Memory B cell (primary cell): ENCODE measurements around the gene FOXD3.

Source experiments
- ATAC-seq: fragments of 150-1000 bp; cut with Tn5 transposase; 2 replicates; pipeline ENCODE4 v1.10.0; 2021; ENCODE audit warnings: low read depth, mild to moderate bottlenecking, moderate library complexity
- DNase-seq, 2 donors: peaks; one replicate each; pipeline ENCODE4 v3.0.0; 2022; ENCODE audit warnings: low spot score in 2 of 2
- H3K27ac Mint-ChIP-seq: one replicate; pipeline ENCODE4 v1.8.0; 2022; ENCODE audit warnings: mild to moderate bottlenecking, moderate library complexity, mixed read lengths
- H3K27me3 Mint-ChIP-seq: one replicate; pipeline ENCODE4 v1.8.0; 2022; ENCODE audit warnings: mixed read lengths
- H3K36me3 Mint-ChIP-seq: one replicate; pipeline ENCODE4 v1.8.0; 2022; ENCODE audit warnings: mild to moderate bottlenecking, mixed read lengths
- H3K4me1 Mint-ChIP-seq: one replicate; pipeline ENCODE4 v1.8.0; 2022; ENCODE audit warnings: mixed read lengths
- H3K4me3 Mint-ChIP-seq: one replicate; pipeline ENCODE4 v1.8.0; 2022; ENCODE audit warnings: mild to moderate bottlenecking, moderate library complexity, mixed read lengths
- H3K9me3 Mint-ChIP-seq: one replicate; pipeline ENCODE4 v1.8.0; 2022; ENCODE audit warnings: mixed read lengths

Gene FOXD3

DNA sequence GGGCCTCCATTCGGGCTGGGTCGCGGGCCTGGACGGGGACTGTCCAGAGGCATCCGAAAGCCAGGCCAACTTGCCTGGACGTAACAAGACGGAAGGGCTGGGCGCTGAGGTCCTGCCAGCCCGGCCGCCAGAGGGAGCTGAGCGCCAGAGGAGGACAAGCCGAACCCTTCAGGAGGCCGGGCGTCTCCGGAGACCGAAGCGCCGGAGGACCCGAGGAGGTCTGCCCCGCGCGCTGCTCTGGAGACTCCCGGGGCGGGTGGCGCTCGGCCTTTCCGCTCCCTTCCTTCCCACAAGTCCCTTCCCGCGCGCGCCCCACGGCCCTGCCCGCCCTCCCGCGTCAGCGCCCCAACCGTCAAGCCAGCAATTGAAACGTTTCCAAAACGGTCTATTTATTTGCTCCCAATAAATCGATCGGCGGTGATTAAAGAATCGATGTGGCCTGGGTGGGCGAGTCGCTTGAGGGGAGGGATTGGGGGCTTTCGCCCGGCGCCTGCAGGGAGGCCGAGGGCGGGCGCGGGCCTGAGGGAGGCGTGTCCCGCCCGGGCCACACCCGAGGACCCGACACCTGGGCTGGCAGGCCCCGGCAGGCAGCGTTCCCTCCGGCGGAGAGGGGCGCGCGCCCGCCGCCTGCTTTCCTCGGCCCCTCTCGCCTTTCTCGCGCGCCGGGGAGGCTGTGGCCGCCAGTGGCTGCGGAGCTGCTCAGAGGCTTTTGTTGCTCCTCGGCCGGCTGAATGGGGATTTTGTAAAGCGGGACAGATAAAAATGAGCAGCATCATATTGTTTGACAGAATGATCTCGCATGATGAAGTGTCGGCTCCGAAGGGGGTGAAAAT lies 5.2 kb upstream of the FOXD3 start:
- ATAC-seq (peak; percentile 65), DNase-seq (peak; percentile 24 to 54)
- peaks cover 33% of the 10 kb centered on the region for H3K27me3 Mint-ChIP-seq
- peaks cover 8% of the 10 kb centered on the region for H3K9me3 Mint-ChIP-seq
- H3K36me3 Mint-ChIP-seq = peaks cover 6% of the 10 kb centered on the region
- peaks cover 13% of the 10 kb centered on the region for H3K4me1 Mint-ChIP-seq
- peak overlapping the region; percentile 42 for H3K4me3 Mint-ChIP-seq
- H3K27ac Mint-ChIP-seq = no peak overlapping the region

GRCh38 chr1:63317817-63318152 lies 4.6 kb upstream of the FOXD3 start:
- Mint-ChIP-seq H3K4me3 (peak overlapping the region; percentile 42), H3K27me3 (peaks cover 31% of the 10 kb centered on the region), H3K36me3 (peaks cover 6% of the 10 kb centered on the region), H3K4me1 (peaks cover 13% of the 10 kb centered on the region), H3K27ac (no peak overlapping the region), H3K9me3 (peaks cover 8% of the 10 kb centered on the region)
- DNase-seq (no peak), ATAC-seq (no peak)

DNA sequence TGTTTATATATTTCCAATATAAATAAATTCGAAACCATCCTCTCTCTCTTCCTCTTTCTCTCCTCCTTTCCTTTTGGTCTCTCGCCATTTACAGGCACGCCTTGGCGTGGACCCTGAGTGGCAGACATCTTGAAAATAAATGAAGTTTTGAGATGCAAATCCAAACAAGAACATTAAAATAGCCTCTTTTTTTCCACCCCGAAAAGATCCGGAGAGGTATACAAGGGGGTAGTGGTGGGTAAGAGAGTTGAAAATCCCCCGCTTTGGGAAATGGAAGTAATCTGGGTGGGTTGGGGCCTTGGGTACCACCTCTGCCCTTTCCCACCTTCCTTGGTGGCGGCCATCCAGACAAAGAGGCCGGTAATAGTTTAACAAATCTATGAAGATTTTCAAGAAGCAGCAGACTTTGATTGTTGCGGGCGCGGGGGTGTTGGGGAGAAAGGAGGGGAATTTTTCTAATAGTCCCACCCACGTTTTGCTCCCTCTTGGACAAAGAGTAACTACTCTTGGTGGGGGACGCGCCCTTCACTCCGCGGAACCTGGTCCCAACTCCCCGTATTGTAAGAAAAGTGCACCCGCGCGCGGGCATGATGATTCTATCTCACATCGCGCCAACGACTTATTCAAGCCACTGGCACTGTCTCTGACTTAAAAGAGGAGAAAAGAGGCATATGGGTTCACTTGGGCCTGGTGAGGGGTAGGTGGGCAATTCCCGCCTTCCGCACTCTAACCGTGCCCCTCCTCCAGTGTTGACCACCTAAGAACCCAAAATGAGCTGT lies 4.0 kb upstream of the FOXD3 start:
- H3K27ac Mint-ChIP-seq = peak overlapping the region; percentile 86
- peaks cover 31% of the 10 kb centered on the region for H3K27me3 Mint-ChIP-seq
- H3K4me1 Mint-ChIP-seq = peaks cover 13% of the 10 kb centered on the region
- ATAC-seq (no peak), DNase-seq (no peak)
- peaks cover 6% of the 10 kb centered on the region for H3K36me3 Mint-ChIP-seq
- H3K9me3 Mint-ChIP-seq = peaks cover 8% of the 10 kb centered on the region
- H3K4me3 Mint-ChIP-seq = peak overlapping the region; percentile 44

DNA sequence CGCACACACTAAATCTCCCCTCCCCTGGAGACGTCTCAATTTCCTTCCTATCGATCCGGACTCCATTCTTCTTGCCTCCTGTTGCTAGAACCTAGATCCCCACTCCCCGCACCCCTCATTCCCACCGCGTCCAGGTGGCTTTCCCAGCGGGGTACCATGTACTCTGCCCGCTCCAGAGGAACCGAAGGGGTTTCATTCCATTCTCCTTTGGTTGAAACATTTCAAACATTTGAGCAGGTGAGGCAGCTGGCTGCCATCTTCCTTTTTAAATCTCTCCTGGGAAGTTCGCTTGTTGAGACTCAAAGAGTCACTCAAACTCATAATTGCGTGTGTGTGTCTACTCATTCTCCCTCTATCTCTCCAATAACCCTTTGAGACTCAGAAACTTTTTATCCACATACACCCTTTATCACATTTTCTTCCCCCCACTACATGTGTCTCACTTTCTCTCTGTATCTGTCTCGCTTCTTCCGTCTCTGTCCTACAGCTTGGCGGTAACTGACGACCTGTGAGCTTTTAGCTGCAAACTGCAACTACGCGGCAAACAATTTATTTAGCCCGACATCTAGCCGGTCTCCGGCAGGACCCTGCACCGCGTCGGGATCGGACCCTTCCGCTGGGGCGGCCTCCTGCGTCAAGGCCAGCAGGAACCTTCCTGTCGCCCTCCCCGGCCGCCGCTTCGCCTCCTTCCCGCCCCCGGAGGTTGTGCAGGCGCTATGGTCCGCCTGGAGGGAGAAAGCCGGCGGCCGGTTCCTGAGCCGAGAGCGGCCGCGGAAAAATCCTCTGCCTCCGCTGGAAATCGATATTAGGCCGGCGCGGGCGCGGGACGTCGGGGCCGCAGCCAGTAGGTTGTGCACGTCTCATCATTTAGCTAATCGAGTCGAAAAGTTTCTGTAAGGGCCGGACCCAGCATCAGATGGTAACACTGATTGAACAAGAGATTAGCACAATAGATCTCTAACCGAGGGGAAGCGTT lies 3.0 kb upstream of the FOXD3 start:
- DNase-seq (no peak), ATAC-seq (no peak)
- Mint-ChIP-seq H3K27me3 (peaks cover 31% of the 10 kb centered on the region), H3K4me1 (peaks cover 13% of the 10 kb centered on the region), H3K4me3 (no peak overlapping the region), H3K9me3 (peaks cover 8% of the 10 kb centered on the region), H3K36me3 (peaks cover 6% of the 10 kb centered on the region), H3K27ac (peak overlapping the region; percentile 86)

DNA sequence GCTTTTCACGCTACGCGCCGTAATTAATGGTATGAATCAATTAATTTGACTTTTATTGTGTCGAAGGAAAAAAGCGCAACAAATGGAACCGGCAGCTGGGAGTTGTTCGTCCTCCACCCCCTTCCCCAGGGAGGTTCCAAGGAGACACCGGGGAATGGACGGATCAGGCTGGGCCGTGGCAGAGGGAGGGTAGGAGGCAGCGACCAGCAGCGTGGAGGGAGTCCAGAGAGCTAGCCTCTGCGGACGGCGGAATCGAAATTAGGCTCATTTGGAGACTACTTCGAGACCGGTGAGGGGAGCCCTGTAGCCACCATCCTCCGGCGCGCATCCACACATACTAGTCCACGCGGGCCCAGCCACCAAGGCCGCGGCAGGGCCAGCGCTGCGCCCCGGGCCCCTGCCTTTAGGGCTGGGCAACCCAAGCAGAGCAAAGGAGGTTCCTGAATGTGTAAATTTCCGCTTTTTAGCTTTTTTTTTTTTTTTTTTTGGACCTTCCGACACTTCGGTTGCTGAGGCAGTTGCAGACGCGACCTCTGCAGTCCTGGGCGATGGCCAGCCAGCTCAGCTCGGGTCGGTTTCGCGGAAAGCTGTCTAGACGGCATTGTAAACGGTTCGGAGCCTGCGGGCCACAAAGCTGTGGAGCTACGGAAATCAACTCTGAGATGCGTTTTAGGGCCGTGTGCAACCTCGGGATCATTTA lies 2.2 kb upstream of the FOXD3 start:
- Mint-ChIP-seq H3K27me3 (peaks cover 29% of the 10 kb centered on the region), H3K4me1 (peaks cover 16% of the 10 kb centered on the region), H3K9me3 (peaks cover 10% of the 10 kb centered on the region), H3K27ac (peak overlapping the region; percentile 86), H3K36me3 (peaks cover 6% of the 10 kb centered on the region), H3K4me3 (no peak overlapping the region)
- no peak for ATAC-seq
- no peak for DNase-seq

DNA sequence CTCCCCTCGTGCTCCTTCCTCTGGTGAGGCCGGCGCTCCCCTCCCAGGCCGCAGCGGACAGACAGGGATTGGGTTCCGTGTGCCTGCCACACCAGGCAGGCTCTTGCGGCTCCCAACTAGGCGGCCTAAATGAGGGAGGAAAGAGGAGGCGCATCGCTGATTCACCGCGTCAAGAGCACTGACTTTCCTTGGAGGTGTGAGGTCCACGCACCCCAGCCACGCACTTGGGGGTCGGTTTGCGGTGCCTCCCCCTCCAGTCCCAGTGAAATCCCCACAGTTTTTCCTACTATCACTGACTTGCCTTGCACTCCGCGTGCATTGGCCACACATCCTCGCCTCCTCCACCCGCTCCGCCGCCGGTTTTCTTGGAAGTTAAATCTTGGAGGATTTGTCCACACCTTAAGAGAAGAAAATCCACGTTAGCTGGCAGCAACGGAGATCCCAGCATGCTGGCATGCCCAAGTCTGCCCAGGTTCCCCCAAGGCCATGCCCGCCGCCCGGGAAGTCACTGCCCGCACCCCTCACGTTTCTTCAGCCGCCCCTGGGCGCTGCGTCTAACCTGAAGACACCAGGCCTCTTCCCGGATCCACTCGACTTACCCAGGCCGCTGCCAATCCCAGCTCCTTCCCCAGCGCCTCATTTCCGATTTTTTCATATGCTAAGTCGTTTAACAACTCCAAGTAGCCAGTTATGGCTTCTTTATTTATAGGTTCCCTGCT lies 1.1 kb upstream of the FOXD3 start:
- H3K27me3 Mint-ChIP-seq = peaks cover 27% of the 10 kb centered on the region
- H3K36me3 Mint-ChIP-seq = peaks cover 6% of the 10 kb centered on the region
- peak overlapping the region; percentile 72 for H3K4me3 Mint-ChIP-seq
- peaks cover 10% of the 10 kb centered on the region for H3K9me3 Mint-ChIP-seq
- H3K4me1 Mint-ChIP-seq = peaks cover 16% of the 10 kb centered on the region
- DNase-seq (peak in 1 of 2 donors; percentile 27), ATAC-seq (no peak)
- peak overlapping the region; percentile 88 for H3K27ac Mint-ChIP-seq

GRCh38 chr1:63321785-63322113 lies 618 bp upstream of the FOXD3 start:
- H3K36me3 Mint-ChIP-seq = peaks cover 6% of the 10 kb centered on the region
- no peak for ATAC-seq
- peaks cover 16% of the 10 kb centered on the region for H3K4me1 Mint-ChIP-seq
- peak overlapping the region; percentile 72 for H3K4me3 Mint-ChIP-seq
- peaks cover 10% of the 10 kb centered on the region for H3K9me3 Mint-ChIP-seq
- H3K27me3 Mint-ChIP-seq = peaks cover 24% of the 10 kb centered on the region
- H3K27ac Mint-ChIP-seq = peak overlapping the region; percentile 88
- no peak for DNase-seq

GRCh38 chr1:63322944-63323864 lies 837 bp downstream of the FOXD3 start:
- DNase-seq (peak; percentile 45 to 65), ATAC-seq (peak; percentile 22)
- Mint-ChIP-seq H3K4me1 (peaks cover 14% of the 10 kb centered on the region), H3K9me3 (peaks cover 14% of the 10 kb centered on the region), H3K27ac (peak overlapping the region; percentile 47), H3K36me3 (peaks cover 9% of the 10 kb centered on the region), H3K4me3 (peak overlapping the region; percentile 70), H3K27me3 (peaks cover 34% of the 10 kb centered on the region)

DNA sequence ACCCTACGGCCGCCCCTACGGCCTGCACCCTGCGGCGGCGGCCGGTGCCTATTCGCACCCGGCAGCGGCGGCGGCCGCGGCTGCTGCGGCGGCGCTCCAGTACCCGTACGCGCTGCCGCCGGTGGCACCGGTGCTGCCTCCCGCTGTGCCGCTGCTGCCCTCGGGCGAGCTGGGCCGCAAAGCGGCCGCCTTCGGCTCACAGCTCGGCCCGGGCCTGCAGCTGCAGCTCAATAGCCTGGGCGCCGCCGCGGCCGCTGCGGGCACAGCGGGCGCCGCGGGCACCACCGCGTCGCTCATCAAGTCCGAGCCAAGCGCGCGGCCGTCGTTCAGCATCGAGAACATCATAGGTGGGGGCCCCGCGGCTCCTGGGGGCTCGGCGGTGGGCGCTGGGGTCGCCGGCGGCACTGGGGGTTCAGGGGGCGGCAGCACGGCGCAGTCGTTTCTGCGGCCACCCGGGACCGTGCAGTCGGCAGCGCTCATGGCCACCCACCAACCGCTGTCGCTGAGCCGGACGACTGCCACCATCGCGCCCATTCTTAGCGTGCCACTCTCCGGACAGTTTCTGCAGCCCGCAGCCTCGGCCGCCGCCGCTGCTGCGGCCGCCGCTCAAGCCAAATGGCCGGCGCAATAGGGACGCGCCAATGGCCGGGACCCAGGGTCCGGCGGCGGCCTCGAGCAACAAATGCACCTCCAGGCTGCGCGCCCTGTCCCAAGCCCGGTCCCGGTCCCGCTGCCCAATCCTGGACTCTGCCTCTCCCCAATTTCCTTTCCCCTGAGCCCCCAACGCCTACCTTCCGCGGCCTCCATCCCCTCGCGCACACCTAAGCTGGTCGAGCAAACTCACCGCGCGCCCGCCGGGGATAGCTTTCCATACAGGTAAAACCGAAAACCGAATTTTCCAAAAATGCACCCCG lies 1.8 kb downstream of the FOXD3 start:
- Mint-ChIP-seq H3K27ac (peak overlapping the region; percentile 84), H3K4me1 (peaks cover 13% of the 10 kb centered on the region), H3K27me3 (peaks cover 35% of the 10 kb centered on the region), H3K9me3 (peaks cover 11% of the 10 kb centered on the region), H3K4me3 (peak overlapping the region; percentile 72), H3K36me3 (peaks cover 7% of the 10 kb centered on the region)
- DNase-seq = no peak
- no peak for ATAC-seq

GRCh38 chr1:63324779-63325119 lies 2.4 kb downstream of the FOXD3 start:
- peak overlapping the region; percentile 84 for H3K27ac Mint-ChIP-seq

GRCh38 chr1:63325279-63325985 lies 3.1 kb downstream of the FOXD3 start:
- ATAC-seq = no peak
- no peak overlapping the region for H3K27ac Mint-ChIP-seq
- peaks cover 37% of the 10 kb centered on the region for H3K27me3 Mint-ChIP-seq
- H3K9me3 Mint-ChIP-seq = peaks cover 8% of the 10 kb centered on the region
- peaks cover 14% of the 10 kb centered on the region for H3K4me1 Mint-ChIP-seq
- H3K4me3 Mint-ChIP-seq = no peak overlapping the region
- peaks cover 4% of the 10 kb centered on the region for H3K36me3 Mint-ChIP-seq
- DNase-seq = no peak

More at GRCh38 chr1:63324779-63325119, 2.4 kb downstream of the FOXD3 start:
- Mint-ChIP-seq H3K9me3 (peaks cover 8% of the 10 kb centered on the region), H3K27me3 (peaks cover 35% of the 10 kb centered on the region), H3K4me3 (peak overlapping the region; percentile 72), H3K36me3 (peaks cover 4% of the 10 kb centered on the region), H3K4me1 (peaks cover 14% of the 10 kb centered on the region)
- DNase-seq (no peak), ATAC-seq (no peak)
